Measurements from ENCODE around the gene RPS6KB2. TPM values are rescaled to one million over a fixed set of nuclear protein-coding genes. Genes with fewer than 3 reads are reported as not detected.

Gene RPS6KB2
- total RNA-seq, 1 experiment from 2014 or later: 58.8 TPM

DNA sequence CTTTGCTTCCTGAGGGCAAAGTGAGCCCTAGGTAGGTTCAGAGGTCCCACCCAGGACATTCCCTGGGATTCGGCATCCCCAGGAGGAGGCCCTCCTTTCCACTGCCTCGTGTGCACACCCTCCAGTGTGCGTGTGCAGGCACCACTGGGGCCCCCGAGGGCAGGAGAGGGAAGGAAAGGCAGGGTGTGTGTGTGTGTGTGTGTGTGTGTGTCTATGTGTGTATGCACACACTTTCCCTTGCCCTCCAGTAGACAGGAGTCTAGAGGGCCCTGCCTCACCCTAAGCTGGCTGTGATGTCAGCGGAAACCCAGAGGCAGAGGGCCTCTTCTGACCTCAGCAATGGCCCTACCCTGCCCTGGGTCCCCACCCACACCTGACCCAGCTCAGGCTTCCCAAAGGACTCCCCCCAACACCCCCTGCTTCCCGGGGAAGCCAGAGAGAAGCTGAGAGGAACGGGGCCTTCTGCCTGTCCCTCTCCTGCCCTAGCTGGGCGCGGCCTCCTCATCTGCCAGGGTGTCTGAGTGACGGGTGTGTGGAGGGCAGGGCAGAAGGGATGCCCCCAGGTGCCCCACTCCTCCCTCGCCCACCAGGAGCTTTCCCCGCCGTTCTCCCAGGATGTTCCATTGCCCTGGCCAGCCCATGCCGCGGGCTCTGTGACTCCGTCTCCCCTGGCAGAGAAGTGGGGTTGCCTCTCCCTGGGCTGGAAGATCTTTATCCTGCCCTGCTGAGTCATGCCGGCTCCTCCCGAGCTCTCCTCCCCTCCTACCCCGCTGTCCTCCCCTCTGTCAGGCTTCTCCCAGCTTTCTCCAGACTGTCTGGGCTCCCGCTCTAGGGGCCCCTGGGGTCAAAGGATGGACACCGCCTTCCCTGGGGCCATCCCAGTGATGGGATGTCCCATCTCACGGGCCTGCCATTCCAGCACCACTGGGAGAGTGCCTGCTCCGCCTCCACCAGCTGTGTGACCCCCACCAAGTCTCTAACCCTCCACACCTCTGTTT is 48.9 kb upstream of the RPS6KB2 start:
- TF ChIP-seq, protein P1, sequence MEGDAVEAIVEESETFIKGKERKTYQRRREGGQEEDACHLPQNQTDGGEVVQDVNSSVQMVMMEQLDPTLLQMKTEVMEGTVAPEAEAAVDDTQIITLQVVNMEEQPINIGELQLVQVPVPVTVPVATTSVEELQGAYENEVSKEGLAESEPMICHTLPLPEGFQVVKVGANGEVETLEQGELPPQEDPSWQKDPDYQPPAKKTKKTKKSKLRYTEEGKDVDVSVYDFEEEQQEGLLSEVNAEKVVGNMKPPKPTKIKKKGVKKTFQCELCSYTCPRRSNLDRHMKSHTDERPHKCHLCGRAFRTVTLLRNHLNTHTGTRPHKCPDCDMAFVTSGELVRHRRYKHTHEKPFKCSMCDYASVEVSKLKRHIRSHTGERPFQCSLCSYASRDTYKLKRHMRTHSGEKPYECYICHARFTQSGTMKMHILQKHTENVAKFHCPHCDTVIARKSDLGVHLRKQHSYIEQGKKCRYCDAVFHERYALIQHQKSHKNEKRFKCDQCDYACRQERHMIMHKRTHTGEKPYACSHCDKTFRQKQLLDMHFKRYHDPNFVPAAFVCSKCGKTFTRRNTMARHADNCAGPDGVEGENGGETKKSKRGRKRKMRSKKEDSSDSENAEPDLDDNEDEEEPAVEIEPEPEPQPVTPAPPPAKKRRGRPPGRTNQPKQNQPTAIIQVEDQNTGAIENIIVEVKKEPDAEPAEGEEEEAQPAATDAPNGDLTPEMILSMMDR (conservative IDR thresholded peaks at IDR 0.05; ENCODE audit: low read depth, low read length): no peak
- DNase-seq (ENCODE audit: low spot score): no peak

GRCh38 chr11:67381244-67381972 is 46.9 kb upstream of the RPS6KB2 start:
- TF ChIP-seq EZH2 (IDR thresholded peaks at IDR 0.05; ENCODE audit: borderline replicate concordance, low read depth, low read length, poor library complexity, severe bottlenecking): no peak
- TF ChIP-seq, protein P1 (conservative IDR thresholded peaks at IDR 0.05; ENCODE audit: low read depth, low read length): no peak
- intact Hi-C loops (cut with micrococcal nuclease; ENCODE audit: unreplicated experiment): loop anchor here (10.0 kb wide), 2 partner anchors 297 to 327 kb away; partner anchors contain the start of gene RHOD
- no peak overlapping the region for H3K4me3 ChIP-seq (ENCODE audit: low read depth, low read length, poor library complexity, severe bottlenecking)
- H3K9me3 ChIP-seq (ENCODE audit: low read depth, low read length, poor library complexity, severe bottlenecking): no peaks in the 10 kb centered on the region
- DNase-seq (ENCODE audit: low spot score): no peak
- POLR2A ChIA-PET (ENCODE audit: low non-redundant PET): interaction anchor here (0.5 to 0.7 kb wide), 2 partner anchors 12 to 64 kb away, joined by 6 to 8 read pairs; no protein-coding TSS in a partner anchor
- no peaks in the 10 kb centered on the region for H3K27me3 ChIP-seq (replicated peaks; ENCODE audit: insufficient read depth, low read depth, low read length, poor library complexity)
- H3K27ac ChIP-seq (ENCODE audit: low read depth, low read length, poor library complexity, severe bottlenecking): no peak overlapping the region
- H3K4me1 ChIP-seq (ENCODE audit: insufficient read depth, low read length, poor library complexity, severe bottlenecking): peaks cover 9% of the 10 kb centered on the region
- CTCF ChIA-PET: interaction anchor here (0.6 to 5.9 kb wide), 13 partner anchors 10 to 583 kb away, joined by 3 to 78 read pairs (median 6); partner anchors contain the start of genes POLD4, PPP1CA and RAD9A
- no TSS peak for BruUV-seq (replicated peaks)
- H3K36me3 ChIP-seq (ENCODE audit: insufficient read depth, low read length, poor library complexity, severe bottlenecking): no peaks in the 10 kb centered on the region

More for the DNA sequence above, 48.9 kb upstream of the RPS6KB2 start:
- H3K4me1 ChIP-seq (ENCODE audit: insufficient read depth, low read length, poor library complexity, severe bottlenecking): peaks cover 10% of the 10 kb centered on the region
- no peaks in the 10 kb centered on the region for H3K27me3 ChIP-seq (replicated peaks; ENCODE audit: insufficient read depth, low read depth, low read length, poor library complexity)
- H3K9me3 ChIP-seq (ENCODE audit: low read depth, low read length, poor library complexity, severe bottlenecking): no peaks in the 10 kb centered on the region
- BruUV-seq (replicated peaks): no TSS peak
- intact Hi-C loops (cut with micrococcal nuclease; ENCODE audit: unreplicated experiment): loop anchor here (10.0 kb wide), 2 partner anchors 295 to 325 kb away; partner anchors contain the start of gene RHOD
- peak overlapping the region; percentile 17 for H3K27ac ChIP-seq (ENCODE audit: low read depth, low read length, poor library complexity, severe bottlenecking)
- CTCF ChIA-PET: interaction anchor here (0.6 to 5.9 kb wide), 3 partner anchors 27 to 646 kb away, joined by 4 to 78 read pairs (median 5); partner anchors contain the start of gene POLD4
- no peaks in the 10 kb centered on the region for H3K36me3 ChIP-seq (ENCODE audit: insufficient read depth, low read length, poor library complexity, severe bottlenecking)
- no peak overlapping the region for H3K4me3 ChIP-seq (ENCODE audit: low read depth, low read length, poor library complexity, severe bottlenecking)
- POLR2A ChIA-PET (ENCODE audit: low non-redundant PET): no interaction called here
